DMS153 (cell line): ENCODE results near the gene GAB4.
A peak's percentile ranks its signal among the peaks of the same experiment; 100 is the strongest.

ENCODE experiments used
- DNase-seq: peaks from one replicate; lab custom pipeline; 2025; lab: John Stamatoyannopoulos, UW

Gene GAB4

DNA sequence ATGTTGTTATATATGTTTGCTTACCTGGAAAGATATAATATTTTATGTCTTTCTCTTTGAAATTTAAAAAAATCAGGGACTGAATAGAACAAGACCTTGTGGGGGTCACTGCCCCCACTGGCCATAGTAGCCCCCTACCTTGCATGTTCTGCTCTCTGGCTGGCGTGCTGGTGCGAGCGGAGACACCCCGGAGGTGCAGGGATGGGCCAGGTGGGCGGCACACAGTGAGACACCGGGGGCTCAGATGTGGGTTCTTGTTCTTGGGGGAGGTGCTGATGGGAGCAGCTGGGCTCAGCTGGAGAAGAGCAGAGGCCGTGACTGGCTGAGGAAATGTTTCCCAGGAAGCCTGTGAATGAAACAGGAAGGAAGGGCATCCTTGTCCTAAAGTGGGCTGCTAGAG is 20.2 kb downstream of the GAB4 start:
- DNase-seq = no peak

DNA sequence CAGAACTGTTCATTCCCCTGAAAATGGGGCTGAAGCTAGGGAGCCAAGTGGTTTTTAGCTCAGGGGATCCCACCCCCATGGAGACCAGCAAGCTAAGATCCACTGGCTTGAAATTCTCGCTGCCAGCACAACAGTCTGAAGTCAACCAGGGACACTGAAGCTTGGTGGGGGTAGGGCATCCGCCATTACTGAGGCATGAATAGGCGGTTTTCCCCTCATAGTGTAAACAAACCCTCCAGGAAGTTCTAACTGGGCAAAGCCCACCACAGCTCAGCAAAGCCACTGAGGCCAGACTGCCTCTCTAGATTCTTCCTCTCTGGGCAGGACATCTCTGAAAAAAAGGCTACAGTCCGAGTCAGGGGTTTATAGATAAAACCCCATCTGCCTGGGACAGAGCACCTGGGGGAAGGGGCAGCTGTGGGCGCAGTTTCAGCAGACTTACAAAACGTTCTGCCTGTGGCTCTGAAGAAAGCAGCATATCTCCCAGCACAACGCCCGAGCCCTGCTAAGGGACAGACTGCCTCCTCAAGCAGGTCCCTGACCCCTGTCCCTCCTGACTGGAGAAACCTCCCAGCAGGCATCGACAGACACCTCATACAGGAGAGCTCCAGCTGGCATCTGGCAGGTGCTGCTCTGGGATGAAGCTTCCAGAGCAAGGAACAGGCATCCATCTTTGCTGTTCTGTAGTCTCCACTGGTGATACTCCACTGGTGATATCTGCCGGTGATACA is 32.7 kb downstream of the GAB4 start:
- no peak for DNase-seq

DNA sequence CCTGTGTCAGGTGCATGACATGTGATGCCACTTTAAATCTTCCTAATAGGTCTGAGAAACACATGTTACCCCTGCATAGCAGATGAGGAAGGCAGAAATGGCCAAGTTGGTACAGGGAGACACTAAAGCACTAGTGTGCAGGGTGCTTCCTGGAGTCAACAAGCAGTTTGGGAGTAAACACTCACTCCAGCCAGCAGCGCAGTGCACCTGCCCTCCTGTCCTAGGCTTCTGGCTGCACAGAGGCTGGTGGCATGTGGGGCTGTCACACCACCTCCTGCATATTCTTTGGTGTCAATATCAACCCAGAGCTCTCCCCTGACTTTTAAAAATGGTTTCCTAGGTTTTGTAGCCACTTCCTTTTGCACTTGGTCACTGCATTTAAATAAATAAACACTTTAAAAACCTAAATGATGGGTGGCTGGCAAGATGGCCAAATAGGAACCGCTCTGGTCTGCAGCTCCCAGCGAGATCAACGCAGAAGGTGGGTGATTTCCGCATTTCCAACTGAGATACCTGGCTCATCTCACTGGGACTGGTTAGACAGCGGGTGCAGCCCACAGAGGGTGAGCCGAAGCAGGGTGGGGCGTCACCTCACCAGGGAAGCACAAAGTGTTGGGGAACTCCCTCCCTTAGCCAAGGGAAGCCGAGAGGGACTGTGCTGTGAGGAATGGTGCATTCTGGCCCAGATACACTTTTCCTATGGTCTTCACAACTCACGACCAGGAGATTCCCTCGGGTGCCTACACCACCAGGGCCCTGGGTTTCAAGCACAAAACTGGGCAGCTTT is 33.5 kb downstream of the GAB4 start:
- peak; percentile 71 for DNase-seq

DNA sequence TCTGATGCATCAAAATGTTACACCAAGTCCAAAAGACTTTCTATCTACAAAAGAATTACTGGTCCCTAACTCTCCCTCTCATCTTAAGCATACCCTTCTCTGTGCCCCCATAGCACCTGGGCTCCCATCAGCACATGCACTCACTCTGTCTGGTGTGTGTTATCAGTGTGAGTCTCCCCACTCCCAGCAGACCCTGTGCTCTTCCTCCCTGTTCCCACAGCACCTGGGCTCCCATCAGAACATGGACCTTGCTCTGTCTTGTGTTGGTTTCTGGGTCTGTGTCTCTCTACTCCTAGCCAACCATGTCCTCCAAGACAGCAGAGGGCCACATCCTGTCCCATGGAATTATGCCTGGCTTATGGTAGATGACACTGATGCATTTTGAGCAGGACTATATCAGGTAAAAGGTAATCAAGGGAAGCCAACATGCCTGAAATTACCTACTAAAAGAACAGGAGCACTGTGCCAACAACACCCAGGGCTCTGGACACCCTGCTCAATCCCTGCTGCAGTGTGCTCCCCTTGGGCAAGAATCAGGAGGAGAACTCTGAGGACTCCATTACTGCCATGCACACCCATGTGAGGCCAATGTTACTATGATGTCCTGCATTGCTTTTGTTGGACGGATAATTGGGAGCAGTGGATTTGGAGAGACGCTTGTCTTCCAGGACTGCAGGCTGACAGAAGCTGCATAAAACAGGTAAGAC is 34.3 kb downstream of the GAB4 start:
- DNase-seq = no peak

DNA sequence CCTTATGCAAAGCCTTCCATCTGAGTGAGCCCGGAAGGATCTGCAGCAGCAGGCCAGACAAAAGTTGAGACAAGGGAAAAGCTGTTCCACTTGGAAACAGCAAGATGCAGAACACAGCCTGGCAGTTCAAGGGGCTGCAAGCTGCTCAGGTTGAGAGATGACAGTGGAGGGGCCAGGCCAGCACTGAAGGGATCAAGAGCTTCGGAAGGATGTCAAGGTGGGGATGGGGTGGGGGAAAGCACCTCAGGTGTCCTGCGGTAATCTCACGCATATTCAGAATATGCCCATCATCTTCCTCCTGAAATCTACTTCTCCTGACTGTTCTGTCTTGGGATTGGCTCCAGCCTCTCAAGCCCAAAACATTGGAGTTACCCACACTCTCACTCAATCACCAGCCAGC is 35.7 kb downstream of the GAB4 start:
- DNase-seq = no peak

GRCh38 chr22:16970446-16970845 is 37.6 kb downstream of the GAB4 start:
- DNase-seq = no peak

DNA sequence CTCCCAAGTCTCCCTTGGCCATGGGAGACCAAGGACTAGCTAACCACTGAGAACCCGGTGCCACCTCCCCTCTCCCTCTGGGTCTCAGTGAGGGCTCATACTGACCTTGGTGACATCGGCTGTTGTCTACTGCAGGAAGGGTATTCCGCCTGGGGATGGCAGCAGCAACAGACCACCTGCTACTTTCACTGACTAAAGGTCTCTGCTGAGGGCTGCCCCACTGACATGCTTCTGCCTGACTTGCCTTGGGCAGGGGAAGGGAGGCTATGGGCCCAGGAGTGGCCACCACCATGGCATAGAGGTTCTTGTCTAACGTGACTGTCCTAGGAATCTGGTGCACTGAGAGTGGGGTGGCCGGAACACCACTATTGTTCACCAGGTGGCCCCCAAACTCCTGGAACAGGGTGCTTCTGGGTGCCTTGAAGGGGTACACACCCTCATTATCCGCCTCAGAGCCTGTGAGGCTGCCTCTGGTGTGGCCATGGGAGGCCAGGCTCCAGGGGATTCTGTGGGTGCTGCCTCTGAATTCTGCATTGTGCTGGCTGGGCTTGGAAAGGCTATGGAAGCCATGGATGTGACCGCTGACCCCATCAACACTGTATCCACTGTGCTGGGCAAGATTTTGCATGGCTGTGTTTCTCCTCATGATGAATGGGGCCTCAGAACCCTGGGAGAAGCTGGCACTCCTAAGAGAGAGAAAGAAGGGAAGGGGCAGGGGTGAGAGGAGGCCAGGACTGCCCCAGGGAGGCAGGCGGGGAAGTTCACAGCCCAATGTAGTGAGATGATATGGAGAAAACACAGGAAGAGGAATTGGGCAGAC is 38.3 kb downstream of the GAB4 start:
- no peak for DNase-seq

DNA sequence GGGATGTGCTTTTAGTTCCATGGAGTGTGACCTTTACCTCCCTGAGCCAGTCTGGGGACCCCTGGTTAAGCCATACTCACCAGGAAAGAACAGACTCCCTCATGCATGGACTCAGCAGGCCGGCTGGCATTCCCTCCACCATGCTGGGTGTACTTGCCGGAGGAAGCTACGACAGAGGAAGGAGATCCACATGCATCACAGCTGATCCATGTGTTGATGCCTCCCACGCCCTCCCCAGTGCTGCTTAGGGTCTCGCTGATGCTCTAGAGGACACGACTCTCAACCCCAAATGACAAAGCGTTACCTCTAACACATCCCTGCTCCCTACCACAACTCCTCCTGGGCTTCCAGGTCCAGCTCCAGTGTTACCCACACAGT is 39.8 kb downstream of the GAB4 start:
- DNase-seq = no peak

DNA sequence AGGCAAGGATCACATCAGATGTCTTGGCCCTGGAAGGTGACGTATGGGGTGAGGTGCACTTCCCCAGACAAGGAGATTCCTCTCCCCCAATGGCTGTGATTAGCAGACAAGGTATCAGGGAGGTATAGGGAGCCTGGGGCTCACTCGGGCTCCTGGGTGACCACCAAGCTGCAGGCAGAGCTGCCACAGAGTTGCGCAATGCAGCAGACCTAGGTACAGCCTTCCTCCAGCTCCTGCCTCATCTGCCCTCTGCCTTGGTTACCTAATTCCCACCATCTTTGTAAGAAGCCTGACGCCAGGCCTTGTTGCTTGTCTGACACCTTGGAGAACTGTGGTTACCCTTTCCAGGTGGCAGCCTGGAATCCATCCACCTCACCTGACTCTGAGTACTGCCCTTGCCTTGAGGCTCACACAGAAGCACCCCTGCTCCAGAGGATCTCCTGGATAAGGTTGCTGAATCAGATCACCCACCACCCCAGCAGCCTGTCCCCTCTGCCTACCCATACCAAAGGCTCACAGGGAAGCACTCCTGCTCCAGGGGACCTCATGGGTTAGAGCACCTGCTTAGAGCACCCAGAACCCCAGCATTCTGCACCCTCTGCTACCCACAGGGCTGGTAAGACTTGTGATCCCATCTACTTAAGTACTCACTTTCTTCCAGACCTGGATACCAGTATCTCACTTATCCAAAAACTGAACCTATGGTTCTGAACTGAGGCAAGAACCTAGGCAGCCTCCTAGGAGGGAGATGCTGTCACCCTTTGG is 40.4 kb downstream of the GAB4 start:
- no peak for DNase-seq

DNA sequence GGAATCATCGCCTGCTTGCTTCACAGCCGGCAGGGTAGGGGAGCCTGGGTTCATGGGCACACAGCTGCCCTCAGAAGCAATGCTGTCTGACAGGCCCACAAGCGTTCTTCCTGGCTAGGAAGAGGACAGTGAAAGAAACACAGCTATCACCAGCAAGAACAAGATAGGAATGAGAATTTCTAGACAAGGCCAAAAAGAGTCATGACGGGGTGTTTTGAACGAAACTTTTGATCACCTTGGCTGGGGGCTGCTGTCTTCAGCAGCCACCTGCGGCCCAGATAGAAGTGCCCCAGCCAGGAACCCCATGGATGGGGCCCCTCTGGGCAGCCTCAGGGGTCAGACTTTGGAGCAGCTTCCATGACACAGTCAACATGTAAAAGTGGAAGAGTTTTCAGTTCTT is 41.8 kb downstream of the GAB4 start:
- DNase-seq = no peak

- no peak for DNase-seq
These were observed 42.5 kb downstream of the GAB4 start for GRCh38 chr22:16965560-16965959.

DNA sequence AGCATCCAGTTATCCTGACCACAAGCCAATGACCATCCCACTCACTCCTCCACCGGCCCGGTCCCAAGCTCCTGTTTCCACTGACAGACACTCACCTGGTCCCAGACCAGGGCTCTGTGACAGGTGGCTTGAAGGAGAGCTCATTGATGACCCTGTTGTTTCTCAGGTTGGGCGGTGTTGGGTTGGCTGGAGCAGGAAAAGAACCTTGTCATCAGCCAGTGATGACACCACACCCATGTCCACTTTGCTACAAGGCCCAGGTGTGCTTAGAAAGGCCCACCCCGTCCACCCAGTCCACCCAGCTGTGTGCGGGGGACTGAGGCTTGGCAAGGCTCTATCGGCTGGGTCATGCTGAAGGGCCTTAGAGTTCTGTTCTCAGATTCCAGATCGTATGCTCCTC is 42.9 kb downstream of the GAB4 start:
- DNase-seq = no peak

DNA sequence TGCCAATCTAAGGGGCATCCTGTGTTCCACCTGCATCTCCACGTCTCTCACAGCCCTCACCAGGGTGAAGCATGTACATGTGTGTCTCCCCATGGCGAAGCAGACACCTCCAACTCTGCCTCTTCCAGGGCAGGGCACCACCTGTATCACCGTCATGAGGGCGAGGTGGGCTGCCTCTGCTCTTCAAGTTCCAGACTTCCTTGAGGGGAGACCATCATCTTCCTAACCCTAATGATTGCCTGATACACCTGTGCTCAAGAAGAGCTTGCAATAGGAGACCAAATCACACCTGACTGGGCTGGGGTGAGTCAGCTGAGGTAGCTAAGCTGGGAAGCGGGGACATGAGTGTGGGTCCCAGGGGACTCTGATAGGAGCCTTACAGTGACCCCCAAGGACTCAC is 43.7 kb downstream of the GAB4 start:
- no peak for DNase-seq

- DNase-seq = no peak
These were observed 44.7 kb downstream of the GAB4 start for GRCh38 chr22:16963189-16963945.

- DNase-seq = no peak
These were observed 45.5 kb downstream of the GAB4 start for GRCh38 chr22:16962501-16962900.

DNA sequence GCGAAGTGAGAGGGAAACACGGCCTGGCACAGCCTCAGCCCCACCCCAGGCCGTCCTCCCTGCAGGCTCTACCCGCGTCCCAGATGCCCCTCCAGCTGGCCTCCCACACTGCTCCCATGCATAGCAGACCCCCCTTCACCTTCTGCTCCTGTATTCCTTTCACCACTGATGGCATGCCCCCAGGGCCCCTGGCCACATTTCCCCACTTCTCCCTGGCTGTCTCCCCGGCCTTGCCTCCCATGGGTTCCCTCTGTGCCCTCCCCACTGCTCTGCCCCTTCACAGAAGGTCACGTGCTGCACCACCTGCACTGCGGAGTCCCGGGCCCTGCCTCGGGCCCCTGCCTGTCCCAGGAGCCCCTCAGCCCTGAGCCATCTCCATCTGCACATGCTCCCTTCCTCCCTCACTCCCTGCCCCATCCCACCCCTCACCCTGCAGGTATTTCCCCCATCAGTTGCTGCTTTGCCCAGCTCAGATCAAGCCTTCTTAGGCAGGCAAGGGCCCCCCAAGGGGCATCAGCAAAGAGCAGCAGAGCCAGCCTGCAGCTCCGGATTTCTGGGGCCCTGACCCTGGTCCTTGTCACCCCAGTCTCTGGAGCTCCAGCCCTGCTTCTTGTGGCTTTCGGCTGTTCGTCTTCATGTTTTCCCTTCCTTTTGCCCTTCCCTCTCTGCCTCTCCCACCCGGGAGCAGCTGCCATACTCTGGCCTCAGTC is 46.4 kb downstream of the GAB4 start:
- no peak for DNase-seq

GRCh38 chr22:16960884-16961249 is 47.2 kb downstream of the GAB4 start:
- DNase-seq = no peak

GRCh38 chr22:16960220-16960883 is 47.7 kb downstream of the GAB4 start:
- no peak for DNase-seq

DNA sequence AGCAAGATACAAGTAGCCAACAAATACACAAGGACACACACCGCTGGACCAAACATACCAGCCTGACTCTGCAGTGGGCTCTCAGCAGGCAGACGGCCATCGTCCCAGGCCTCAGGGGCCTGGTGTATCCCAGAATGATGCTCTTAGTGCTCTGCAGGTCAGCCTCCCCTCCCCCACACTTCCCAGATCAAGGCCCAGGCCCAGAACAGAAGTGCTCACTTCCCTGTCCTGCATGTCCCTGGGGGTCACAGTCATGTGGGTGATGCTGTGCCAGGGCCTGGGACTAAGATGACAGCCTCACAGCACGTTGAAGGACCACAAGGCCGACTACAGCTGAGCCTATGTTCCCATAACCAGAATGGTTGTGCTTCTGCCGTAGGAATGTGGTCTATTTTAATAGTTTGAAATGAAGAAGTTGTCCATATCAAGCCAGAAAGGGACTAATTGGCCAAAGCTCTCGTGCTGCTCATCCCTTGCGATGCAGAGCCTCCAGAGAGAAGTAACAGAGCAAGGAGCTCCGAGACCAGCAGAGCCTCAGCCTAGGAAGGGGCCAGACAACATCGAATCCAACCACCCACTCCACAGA is 48.6 kb downstream of the GAB4 start:
- no peak for DNase-seq
